ENCODE data around the gene PPP2R5B. TPM values are rescaled to one million over a fixed set of nuclear protein-coding genes. Genes with fewer than 3 reads are reported as not detected.
A peak's percentile ranks its signal among the peaks of the same experiment; 100 is the strongest.

Gene PPP2R5B
- total RNA-seq, 2 experiments from 2014 or later, result 11.3 to 11.4 TPM

- Mint-ChIP-seq H3K9me3 (no peaks in the 10 kb centered on the region), H3K27ac (no peak overlapping the region), H3K4me1 (peaks cover 10% of the 10 kb centered on the region), H3K27me3 (no peaks in the 10 kb centered on the region), H3K36me3 (peaks cover 8% of the 10 kb centered on the region), H3K4me3 (no peak overlapping the region)
- no peak for DNase-seq
Measured at GRCh38 chr11:64911142-64911541, 13.3 kb upstream of the PPP2R5B start.

GRCh38 chr11:64911689-64912088 lies 12.8 kb upstream of the PPP2R5B start:
- no peak for DNase-seq
- peaks cover 14% of the 10 kb centered on the region for H3K4me1 Mint-ChIP-seq
- no peaks in the 10 kb centered on the region for H3K27me3 Mint-ChIP-seq
- H3K4me3 Mint-ChIP-seq, result no peak overlapping the region
- peaks cover 8% of the 10 kb centered on the region for H3K36me3 Mint-ChIP-seq
- H3K27ac Mint-ChIP-seq, result no peak overlapping the region
- no peaks in the 10 kb centered on the region for H3K9me3 Mint-ChIP-seq

- Mint-ChIP-seq H3K27ac (no peak overlapping the region), H3K36me3 (peaks cover 8% of the 10 kb centered on the region), H3K4me1 (peaks cover 21% of the 10 kb centered on the region), H3K27me3 (no peaks in the 10 kb centered on the region), H3K4me3 (no peak overlapping the region), H3K9me3 (no peaks in the 10 kb centered on the region)
- DNase-seq, result no peak
Measured at GRCh38 chr11:64913171-64913727, 11.2 kb upstream of the PPP2R5B start.

GRCh38 chr11:64914123-64914522 lies 10.4 kb upstream of the PPP2R5B start:
- Mint-ChIP-seq H3K27me3 (no peaks in the 10 kb centered on the region), H3K36me3 (peaks cover 8% of the 10 kb centered on the region), H3K27ac (no peak overlapping the region), H3K4me3 (no peak overlapping the region), H3K9me3 (no peaks in the 10 kb centered on the region), H3K4me1 (peaks cover 21% of the 10 kb centered on the region)
- DNase-seq, result no peak

- Mint-ChIP-seq H3K4me3 (peak overlapping the region; percentile 88), H3K36me3 (peaks cover 6% of the 10 kb centered on the region), H3K27me3 (no peaks in the 10 kb centered on the region), H3K27ac (peak overlapping the region; percentile 84), H3K9me3 (no peaks in the 10 kb centered on the region), H3K4me1 (peaks cover 21% of the 10 kb centered on the region)
- no peak for DNase-seq
Measured at GRCh38 chr11:64915376-64915887, 9.1 kb upstream of the PPP2R5B start.

GRCh38 chr11:64916040-64916774 lies 8.3 kb upstream of the PPP2R5B start:
- no peaks in the 10 kb centered on the region for H3K27me3 Mint-ChIP-seq
- H3K4me1 Mint-ChIP-seq, result peaks cover 21% of the 10 kb centered on the region
- H3K4me3 Mint-ChIP-seq, result peak overlapping the region; percentile 88
- peak; percentile 31 for DNase-seq
- no peaks in the 10 kb centered on the region for H3K9me3 Mint-ChIP-seq
- H3K36me3 Mint-ChIP-seq, result peaks cover 6% of the 10 kb centered on the region
- H3K27ac Mint-ChIP-seq, result peak overlapping the region; percentile 84

GRCh38 chr11:64916775-64917662 lies 7.5 kb upstream of the PPP2R5B start, which contains the start of gene ATG2A:
Gene ATG2A (minus strand): TSS chr11:64917209. CDS start chr11:64917135, 74 bp downstream.
- Mint-ChIP-seq H3K4me1 (peaks cover 21% of the 10 kb centered on the region), H3K4me3 (peak within 1 kb of the TSS; percentile 88), H3K27ac (peak within 1 kb of the TSS; percentile 85), H3K27me3 (no peaks in the 10 kb centered on the region), H3K9me3 (no peaks in the 10 kb centered on the region), H3K36me3 (peaks cover 4% of the 10 kb centered on the region)
- DNase-seq, result peak; percentile 99

GRCh38 chr11:64917663-64917995 lies 6.9 kb upstream of the PPP2R5B start:
- Mint-ChIP-seq H3K9me3 (no peaks in the 10 kb centered on the region), H3K36me3 (peaks cover 2% of the 10 kb centered on the region), H3K4me3 (peak overlapping the region; percentile 88), H3K27me3 (no peaks in the 10 kb centered on the region), H3K4me1 (peaks cover 21% of the 10 kb centered on the region), H3K27ac (peak overlapping the region; percentile 85)
- DNase-seq, result no peak

GRCh38 chr11:64918017-64918416 lies 6.5 kb upstream of the PPP2R5B start:
- no peak for DNase-seq
- Mint-ChIP-seq H3K36me3 (no peaks in the 10 kb centered on the region), H3K4me1 (peaks cover 21% of the 10 kb centered on the region), H3K27me3 (no peaks in the 10 kb centered on the region), H3K4me3 (peak overlapping the region; percentile 88), H3K27ac (peak overlapping the region; percentile 85), H3K9me3 (no peaks in the 10 kb centered on the region)

- H3K9me3 Mint-ChIP-seq, result no peaks in the 10 kb centered on the region
- H3K4me1 Mint-ChIP-seq, result peaks cover 27% of the 10 kb centered on the region
- no peaks in the 10 kb centered on the region for H3K27me3 Mint-ChIP-seq
- no peak for DNase-seq
- H3K4me3 Mint-ChIP-seq, result no peak overlapping the region
- no peak overlapping the region for H3K27ac Mint-ChIP-seq
- H3K36me3 Mint-ChIP-seq, result no peaks in the 10 kb centered on the region
Measured at GRCh38 chr11:64919627-64920026, 4.9 kb upstream of the PPP2R5B start.

GRCh38 chr11:64920124-64920523 lies 4.4 kb upstream of the PPP2R5B start:
- H3K9me3 Mint-ChIP-seq, result no peaks in the 10 kb centered on the region
- H3K4me1 Mint-ChIP-seq, result peaks cover 29% of the 10 kb centered on the region
- no peak for DNase-seq
- H3K4me3 Mint-ChIP-seq, result no peak overlapping the region
- H3K36me3 Mint-ChIP-seq, result no peaks in the 10 kb centered on the region
- no peak overlapping the region for H3K27ac Mint-ChIP-seq
- H3K27me3 Mint-ChIP-seq, result no peaks in the 10 kb centered on the region

GRCh38 chr11:64921384-64921783 lies 3.1 kb upstream of the PPP2R5B start:
- H3K4me3 Mint-ChIP-seq, result no peak overlapping the region
- H3K27me3 Mint-ChIP-seq, result no peaks in the 10 kb centered on the region
- H3K27ac Mint-ChIP-seq, result no peak overlapping the region
- H3K36me3 Mint-ChIP-seq, result no peaks in the 10 kb centered on the region
- no peak for DNase-seq
- no peaks in the 10 kb centered on the region for H3K9me3 Mint-ChIP-seq
- peaks cover 22% of the 10 kb centered on the region for H3K4me1 Mint-ChIP-seq

- H3K9me3 Mint-ChIP-seq, result no peaks in the 10 kb centered on the region
- H3K27ac Mint-ChIP-seq, result no peak overlapping the region
- H3K27me3 Mint-ChIP-seq, result no peaks in the 10 kb centered on the region
- H3K36me3 Mint-ChIP-seq, result no peaks in the 10 kb centered on the region
- peaks cover 13% of the 10 kb centered on the region for H3K4me1 Mint-ChIP-seq
- no peak for DNase-seq
- no peak overlapping the region for H3K4me3 Mint-ChIP-seq
Measured at GRCh38 chr11:64923151-64923661, 1.3 kb upstream of the PPP2R5B start.

- H3K36me3 Mint-ChIP-seq, result peaks cover 2% of the 10 kb centered on the region
- DNase-seq, result no peak
- H3K4me1 Mint-ChIP-seq, result peaks cover 13% of the 10 kb centered on the region
- H3K9me3 Mint-ChIP-seq, result no peaks in the 10 kb centered on the region
- H3K4me3 Mint-ChIP-seq, result peak overlapping the region; percentile 91
- no peaks in the 10 kb centered on the region for H3K27me3 Mint-ChIP-seq
- H3K27ac Mint-ChIP-seq, result peak overlapping the region; percentile 16
Measured at GRCh38 chr11:64924910-64925284, 408 bp downstream of the PPP2R5B start.
